D721Med (cell line): Measurements from ENCODE around the gene APOLD1.

Source experiments
- DNase-seq: peaks from one replicate; pipeline ENCODE4 v3.0.0; 2011; ENCODE audit warnings: low spot score; ENCODE audit not compliant: insufficient read length
- FAIRE-seq: peaks from 2 replicates; lab custom pipeline; 2011; peaks lifted over from hg19 to GRCh38; lab: Jason Lieb, UNC
- TF ChIP-seq, protein P1 (sequence below): IDR thresholded peaks from 2 replicates; pipeline ENCODE4 v1.5.1; 2012; ENCODE audit warnings: mild to moderate bottlenecking, control low read depth; ENCODE audit not compliant: insufficient read depth; ENCODE audit errors: missing control alignments

Gene APOLD1

DNA sequence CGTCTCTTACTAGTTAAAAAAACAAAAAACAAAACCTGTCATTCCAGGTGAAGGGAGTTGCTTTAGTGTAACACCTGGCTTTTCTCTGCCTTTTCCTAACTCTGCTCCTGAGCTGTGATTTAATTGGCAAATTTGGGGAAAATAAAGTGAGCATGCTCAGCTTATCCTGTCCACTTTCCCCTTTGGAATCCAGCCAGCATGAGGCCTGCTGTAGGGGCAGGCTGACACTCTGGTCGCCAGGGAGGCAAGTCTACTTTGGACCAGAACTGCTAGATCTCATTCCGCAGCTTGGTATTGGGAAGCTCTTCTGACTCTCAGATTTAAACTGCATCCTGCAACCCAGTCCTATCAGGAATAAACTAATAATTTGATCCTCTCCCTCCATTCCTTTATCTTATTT lies 38.2 kb upstream of the APOLD1 start:
- FAIRE-seq (no peak), DNase-seq (no peak)
- TF ChIP-seq, protein P1, sequence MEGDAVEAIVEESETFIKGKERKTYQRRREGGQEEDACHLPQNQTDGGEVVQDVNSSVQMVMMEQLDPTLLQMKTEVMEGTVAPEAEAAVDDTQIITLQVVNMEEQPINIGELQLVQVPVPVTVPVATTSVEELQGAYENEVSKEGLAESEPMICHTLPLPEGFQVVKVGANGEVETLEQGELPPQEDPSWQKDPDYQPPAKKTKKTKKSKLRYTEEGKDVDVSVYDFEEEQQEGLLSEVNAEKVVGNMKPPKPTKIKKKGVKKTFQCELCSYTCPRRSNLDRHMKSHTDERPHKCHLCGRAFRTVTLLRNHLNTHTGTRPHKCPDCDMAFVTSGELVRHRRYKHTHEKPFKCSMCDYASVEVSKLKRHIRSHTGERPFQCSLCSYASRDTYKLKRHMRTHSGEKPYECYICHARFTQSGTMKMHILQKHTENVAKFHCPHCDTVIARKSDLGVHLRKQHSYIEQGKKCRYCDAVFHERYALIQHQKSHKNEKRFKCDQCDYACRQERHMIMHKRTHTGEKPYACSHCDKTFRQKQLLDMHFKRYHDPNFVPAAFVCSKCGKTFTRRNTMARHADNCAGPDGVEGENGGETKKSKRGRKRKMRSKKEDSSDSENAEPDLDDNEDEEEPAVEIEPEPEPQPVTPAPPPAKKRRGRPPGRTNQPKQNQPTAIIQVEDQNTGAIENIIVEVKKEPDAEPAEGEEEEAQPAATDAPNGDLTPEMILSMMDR, result no peak

DNA sequence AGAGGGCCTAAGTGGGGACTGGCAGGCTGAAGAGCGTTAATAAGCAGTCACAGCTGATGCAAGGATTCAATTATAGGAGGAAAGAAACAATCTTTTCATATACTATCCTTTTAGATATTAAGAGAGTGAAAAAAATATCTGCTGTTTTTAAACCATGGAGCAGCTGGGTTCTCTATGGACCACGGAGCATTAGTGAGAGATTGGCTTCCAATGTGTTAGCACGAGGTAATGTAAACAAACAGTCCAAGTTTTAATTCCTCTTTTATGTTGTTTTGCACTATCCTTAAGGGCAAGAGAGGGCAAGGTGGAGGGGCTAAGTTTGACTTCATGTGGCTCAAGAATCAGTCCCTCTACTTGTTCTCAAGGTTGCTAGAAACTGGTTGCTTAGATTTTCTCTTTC lies 37.4 kb upstream of the APOLD1 start:
- FAIRE-seq (no peak), DNase-seq (no peak)
- TF ChIP-seq, protein P1, result no peak

DNA sequence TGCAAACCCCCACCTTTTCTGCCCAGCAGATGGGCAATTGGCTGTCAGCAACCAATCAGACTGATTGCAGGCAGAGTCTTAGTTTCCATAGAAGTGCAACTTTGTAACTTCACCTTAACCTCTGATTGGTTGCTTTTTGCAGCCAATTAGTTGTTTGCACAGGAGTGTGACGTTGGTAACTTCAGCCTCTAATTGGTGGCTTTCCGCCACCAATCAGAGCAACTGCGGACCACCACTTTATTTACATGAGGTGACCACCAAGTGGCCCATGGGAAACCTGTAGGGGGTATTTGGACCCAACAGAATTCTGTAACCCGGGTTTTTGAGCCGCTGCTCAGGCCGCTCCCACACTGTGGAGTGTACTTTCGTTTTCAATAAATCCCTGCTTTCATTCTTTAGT lies 36.0 kb upstream of the APOLD1 start:
- DNase-seq, result no peak
- TF ChIP-seq, protein P1, result no peak
- FAIRE-seq, result no peak

DNA sequence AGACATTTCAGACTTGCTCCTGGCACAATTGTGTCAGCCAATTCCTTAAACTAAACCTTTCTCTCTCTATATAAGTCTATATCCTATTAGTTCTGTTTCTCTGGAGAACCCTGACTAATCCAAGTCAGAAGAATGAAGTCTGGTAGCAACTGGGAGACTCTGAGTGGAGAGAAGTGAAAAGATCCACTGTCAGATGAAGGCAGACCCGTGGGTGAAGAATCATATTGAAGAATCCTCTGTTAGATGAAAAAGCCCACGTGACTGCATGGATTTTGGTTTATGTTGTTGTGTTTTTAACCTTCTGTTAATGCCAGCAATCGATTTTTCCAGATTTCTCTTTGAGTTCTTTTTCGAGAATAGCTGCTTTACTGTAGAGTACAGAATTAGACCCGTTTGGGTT lies 29.5 kb upstream of the APOLD1 start:
- FAIRE-seq (no peak), DNase-seq (no peak)

DNA sequence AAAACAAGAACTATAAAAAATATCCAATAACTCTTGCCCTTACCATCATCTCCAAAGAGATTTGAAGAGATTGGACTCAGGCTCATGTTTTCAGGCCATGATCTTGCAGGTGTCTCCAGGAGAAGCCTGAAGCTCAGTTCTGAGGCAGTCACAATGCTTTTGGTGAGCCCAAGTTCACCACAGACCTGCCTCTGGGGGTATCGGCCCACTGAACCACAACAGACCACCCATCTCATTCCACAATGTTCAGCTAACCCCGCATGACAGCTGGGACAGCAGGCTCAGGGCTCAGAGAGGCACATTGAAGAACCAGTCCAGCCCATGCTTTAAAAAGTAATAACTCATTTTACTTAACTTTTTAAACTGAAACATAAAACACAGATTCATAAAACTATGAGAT lies 28.3 kb upstream of the APOLD1 start:
- FAIRE-seq (no peak), DNase-seq (no peak)
- TF ChIP-seq, protein P1, result no peak

More for the DNA sequence above, 29.5 kb upstream of the APOLD1 start:
- TF ChIP-seq, protein P1, result no peak

DNA sequence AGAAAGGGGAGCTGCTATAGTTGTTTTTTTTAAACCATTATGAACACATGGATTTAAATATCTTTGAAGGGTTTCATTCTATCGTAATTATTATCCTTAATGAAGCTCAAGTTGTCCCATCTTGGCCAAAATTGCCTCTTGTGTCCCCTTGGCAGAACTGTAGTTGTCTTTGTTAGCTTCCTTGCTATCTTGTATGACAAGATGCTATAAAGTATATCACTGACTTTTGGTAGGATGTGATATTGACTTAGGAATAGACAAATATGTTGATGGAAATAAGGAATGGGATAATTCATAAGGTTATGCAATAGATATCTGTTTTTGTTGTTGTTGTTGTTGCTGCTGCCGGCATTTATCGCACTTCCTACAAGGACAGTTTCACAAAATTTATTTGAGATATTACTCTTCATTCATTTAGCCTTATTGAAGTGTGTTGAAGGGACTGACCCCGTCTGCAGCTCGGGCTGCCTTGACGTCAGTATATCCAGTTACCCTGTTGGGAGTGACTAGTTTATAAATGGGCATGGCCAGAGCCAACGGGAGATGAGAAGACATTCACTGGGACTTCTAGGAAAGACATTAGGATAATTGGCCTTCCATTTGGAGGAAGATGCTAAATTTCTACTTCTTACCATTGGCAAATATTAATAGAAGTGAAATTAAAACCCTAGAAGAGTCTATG lies 26.1 kb upstream of the APOLD1 start:
- TF ChIP-seq, protein P1, result no peak
- no peak for FAIRE-seq
- no peak for DNase-seq

DNA sequence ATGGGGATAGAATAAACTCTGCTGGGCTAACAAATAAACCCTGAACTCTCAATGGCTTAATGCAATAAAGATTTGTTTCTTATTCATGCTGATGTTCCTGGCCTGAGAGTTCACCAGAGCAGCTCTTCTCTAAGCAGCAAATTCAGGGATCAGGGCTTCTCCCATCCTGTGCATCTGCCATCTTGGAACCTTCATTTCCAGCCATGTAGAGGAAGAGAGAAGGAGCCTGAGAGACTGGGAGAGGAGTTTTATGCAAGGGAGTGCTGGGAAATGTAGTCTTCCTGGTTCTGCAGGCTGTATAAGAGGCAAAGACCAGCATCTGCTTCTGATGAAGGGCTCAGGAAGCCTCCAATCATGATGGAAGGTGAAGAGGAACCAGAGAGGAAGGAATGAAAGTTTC lies 20.6 kb upstream of the APOLD1 start:
- TF ChIP-seq, protein P1, result no peak
- FAIRE-seq, result no peak

More for the DNA sequence above, 20.6 kb upstream of the APOLD1 start:
- no peak for DNase-seq
